Stimulated activated CD4-positive, alpha-beta T cell treated with anti-CD3 and anti-CD28 coated beads, TNF-alpha, amount 100 ng/mL, for 1 hour (primary cell): Measurements from ENCODE around the gene CAMK1.

Experiments
- DNase-seq, 3 donors: peaks; one replicate each; pipeline ENCODE4 v3.0.0-alpha.2; 2020; ENCODE audit warnings: low read depth in 3 of 3, low spot score in 1 of 3

CAMK1 gene

DNA sequence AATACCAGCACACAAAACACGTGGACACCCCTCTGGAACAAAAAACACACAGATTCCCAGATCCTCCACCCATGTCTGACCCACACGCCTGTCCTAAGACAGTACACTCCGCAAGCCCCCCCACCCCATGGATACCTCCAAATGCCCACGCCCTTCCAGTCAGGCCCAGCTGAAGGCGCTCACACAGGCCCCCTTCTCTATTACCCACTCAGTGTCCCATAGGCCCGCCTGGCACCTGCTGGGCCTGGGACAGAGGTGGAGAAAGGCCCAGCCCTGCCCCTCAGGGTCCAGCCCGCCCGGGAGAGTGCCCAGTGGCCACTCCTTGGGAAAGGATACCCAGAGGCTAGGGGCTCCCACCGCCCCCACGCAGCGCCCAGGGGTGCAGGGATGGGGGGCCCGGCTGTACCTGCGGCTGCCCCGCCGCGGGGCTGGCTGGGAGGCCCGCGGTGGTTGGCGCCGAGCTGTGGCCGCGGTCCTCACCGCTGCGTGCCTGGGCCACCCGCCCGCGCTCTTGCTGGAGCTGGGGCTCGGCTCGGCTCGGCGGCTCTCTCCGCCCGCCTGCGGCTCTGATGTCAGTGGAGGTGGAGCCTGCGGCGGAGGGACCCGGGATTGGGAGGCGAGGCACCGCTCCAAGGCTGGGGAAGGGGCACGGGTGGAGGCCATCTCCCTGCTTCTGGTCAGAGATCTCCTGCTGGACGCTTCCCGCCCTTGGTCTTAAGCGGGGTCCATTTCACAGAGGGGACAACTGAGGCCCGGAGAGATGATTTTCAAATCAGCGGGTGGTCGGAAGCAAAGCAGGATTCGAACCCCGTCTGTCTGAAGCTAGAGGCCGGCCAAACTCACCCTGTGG, at the start of gene CAMK1:
CAMK1 (minus strand) TSS at position 522 of the 850 bp plus-strand sequence. CDS start 2,198 bp downstream, outside the sequence.
- peak in 1 of 3 donors; percentile 53 for DNase-seq

DNA sequence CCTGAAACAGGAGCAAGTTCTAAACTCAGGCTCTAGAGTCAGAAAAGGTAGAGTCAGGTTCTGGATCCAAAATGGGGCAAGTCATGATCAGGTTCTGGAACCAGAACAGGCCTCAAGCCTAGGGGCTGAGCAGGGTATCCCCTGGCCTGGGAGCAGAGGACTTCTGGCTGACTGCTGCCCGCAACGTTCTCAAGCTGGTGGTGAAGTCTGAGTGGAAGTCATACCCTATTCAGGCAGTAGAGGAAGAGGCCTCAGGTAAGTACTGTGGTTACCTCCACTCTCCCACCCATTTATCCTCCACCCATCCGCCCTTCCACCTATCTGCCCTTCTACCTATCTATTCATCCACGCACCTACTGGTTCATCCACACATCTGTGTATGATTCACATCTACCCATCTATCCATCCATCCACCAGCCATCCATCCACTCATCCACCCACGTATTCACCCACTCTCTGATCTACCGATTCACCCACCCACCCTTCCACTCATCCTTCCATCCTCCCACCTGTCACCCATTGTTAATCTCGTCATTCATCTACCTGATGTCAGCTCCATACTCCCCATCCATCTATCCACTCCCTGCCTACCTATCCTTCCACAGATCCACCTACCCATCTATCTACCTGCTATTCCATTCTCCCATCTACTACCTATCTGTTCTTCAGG, 49.1 kb upstream of the CAMK1 start:
- DNase-seq: no peak

DNA sequence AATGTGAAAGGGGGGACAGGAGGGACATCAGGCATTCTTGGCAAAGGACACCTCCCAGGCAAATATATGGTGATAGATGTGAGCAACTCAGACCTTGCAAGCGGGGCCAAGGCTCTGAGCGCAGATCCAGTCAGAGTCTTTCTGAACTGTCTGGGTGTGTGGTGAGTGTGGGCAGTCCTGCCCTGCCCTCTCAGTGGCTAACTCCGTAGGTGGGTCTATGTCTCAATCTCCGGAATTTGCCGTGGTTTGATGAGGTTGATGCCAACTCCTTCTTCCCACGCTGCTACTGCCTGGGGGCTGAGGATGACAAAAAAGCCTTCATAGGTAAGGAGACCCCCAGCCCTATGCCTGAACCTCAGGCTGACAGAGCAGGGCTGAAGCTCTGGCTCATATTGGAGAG, 47.7 kb upstream of the CAMK1 start:
- no peak for DNase-seq

DNA sequence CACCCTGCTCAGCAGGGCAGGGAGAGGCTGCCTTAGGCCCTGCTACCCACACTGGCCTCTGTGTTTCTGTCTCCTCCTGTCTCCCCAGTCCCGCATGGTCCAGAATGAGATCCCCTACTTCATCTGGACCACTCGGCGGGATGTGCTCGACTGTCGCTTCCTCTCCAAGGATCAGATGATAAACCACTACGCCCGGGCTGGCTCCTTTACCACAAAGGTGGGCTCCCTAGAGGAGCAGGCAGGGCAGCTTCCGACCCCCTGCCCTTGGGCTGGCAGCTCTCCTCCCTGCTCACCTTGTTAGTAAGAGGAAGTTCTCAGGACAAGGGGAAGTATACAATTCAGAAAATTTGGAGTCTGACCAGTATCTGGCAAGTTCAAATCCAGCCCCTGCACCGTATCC, 46.2 kb upstream of the CAMK1 start:
- no peak for DNase-seq

DNA sequence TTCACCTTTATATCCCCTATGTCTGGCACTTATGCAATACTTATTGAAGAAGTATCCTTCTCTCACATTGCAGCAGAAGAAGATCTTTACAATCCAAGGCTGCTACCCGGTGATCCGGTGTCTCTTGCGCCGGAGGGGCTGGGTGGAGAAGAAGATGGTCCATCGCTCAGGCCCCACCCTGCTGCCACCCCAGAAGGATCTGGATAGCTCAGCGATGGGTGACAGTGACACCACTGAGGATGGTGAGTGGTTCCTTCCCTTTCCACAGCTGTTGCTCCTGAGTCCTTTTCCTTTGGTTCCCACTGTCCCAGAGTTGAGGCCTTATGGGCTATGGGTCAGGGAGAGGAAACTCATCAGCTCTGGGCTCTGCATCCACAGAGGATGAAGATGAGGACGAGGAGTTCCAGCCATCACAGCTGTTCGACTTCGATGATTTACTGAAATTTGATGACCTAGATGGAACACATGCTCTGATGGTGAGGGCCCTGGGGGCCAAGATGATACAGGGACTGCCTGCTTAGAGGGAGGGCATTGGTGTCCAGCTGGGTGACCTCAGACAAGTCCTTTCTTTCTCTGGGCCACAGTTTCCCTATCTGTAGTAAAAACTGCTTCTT, 43.2 kb upstream of the CAMK1 start:
- DNase-seq: no peak

DNA sequence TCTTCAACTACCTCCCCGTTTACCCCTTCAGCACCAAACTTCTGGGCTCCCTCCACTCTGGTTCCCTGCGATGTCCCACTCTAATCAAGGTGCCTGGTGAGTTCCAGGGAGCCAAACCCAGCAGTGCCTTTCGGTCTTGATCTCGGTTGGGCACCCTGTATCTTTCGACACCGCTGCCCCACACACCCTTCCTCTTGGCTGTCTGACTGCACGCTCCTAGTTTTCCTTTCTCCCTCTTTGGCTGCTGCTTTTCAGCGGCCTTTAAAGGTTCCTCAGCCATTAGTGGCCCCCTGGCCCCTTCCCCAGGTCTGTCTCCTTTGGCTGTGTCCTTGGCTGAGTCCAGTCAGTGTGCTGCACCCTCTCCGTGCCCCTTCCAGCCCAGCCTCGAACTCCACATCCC, 41.1 kb upstream of the CAMK1 start:
- no peak for DNase-seq

DNA sequence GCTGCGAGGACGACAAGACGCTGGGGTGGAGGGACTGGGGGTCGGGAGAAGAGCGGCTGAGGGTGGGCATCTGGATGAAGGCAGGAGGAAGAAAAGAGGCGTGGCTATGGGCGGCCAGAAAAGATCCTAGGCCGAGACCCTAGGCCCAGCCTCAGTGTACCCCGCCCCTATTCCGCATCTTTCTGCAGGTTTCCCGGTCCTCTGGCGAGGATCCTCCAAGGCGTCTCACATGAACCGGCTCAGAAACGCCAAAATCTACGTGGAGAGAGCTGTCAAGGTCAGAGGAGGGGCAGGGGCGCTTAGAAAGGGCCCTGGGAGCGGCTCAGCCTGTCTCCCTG, 40.7 kb upstream of the CAMK1 start:
- no peak for DNase-seq

DNA sequence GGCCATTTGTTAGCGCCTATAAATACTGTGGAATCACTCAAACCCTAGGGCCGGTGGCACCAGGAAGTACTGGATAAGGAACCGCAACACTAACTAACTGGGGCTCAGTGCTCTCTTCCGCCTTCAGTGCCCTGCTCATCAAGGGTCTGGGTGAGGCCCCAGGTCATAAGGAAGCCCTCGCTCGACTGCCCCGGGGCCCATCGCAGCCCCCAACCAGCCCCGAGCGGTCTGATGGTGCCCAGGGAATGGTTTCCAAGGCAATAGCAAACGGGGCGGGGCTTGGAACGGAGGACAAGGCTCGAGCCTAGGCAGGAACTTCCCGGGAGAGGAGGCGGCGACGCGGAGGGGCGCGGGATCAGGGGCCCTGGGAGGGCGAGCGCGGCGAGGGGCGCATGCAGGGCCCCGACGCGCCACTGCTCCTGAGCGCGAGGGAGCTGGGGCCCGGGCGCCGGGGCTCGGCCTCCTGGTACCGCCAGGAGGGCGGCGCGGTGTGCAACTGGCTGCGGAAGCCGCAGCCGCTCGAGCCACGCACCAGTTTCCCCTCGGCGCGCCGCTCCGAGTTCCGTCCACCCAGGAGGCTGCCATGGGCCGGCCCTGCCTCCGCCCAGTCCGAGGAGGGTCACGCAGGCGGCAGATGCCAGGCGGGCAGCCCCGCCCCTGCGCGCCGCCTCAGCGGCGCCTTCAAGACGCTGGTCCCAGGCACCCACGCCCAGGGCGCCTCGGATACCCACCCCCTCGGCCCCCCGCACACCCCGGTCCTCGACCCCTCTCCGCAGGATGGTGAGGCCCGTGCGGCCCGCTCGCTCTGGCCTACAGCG, 40.1 kb upstream of the CAMK1 start, which contains the start of gene TTLL3:
TTLL3 (plus strand) TSS at position 648 of the 818 bp plus-strand sequence. CDS start 400 bp downstream, outside the sequence.
- peak in 2 of 3 donors; percentile 11 to 27 for DNase-seq

DNA sequence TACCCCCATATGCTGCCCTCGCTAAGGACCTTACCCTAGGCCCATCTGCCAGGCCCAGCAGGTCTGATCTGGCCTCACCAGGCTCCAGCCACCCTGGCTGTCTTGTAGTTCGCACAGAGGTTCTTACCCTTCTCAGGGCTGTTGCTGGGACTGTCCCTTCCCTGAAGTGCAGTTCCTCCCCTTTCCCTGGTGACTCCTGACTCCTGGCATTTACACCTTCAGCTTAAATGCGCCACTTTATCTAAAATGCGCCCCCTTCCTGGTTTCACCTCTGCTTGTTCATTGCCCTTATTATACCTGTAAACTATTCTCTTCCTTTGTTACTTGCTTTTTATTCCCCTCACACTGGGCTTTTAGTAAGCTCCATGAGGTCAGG, 39.5 kb upstream of the CAMK1 start:
- DNase-seq: no peak

DNA sequence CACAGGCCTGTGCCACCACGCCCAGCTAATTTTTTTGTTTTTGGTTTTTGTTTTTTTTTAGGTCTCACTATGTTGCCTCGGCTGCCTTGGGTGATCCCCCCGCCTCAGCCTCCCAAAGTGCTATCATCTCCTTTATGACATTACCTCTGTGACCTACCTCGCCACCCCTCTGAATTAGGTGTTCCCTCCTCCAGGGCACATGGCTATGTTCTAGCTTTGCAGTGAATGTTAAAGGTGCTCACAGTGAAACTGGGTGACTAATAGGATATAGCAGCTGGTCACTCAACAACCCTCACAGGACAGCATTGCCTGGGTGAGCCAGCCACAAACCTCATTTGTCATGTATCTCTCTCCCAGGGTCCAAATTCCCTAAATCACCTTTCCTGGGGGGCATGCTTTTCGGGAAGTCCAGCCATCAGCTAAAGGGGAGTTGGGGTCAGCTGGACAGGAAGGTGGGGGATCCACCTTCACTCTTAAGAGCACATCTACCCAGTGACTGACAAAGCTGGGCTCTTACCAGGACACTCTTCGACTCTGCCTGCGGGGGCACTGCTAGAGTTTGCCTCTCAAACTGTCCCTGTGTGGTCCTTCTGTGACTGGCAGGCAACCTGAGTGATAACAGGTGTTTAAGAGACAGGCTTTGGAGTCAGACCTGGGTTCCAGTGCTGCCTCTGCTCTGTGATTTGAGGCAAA, 38.7 kb upstream of the CAMK1 start:
- peak in 2 of 3 donors; percentile 20 to 27 for DNase-seq

DNA sequence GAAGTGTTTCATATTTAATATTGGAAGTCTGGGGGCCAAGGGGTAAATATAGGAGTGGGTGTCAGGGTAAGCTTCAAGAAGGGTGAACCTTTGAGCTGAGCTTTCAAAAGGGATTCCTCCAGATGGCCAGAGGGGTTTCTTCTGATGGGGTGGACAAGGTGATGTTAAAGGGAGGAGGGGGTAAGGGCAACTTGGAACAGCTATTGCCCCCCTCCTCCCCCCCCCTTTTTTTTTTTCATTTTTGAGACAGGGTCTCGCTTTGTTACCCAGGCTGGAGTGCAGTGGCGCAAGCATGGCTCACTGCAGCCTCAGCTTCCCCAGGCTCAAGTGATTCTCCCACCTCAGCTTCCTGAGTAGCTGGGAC, 38.2 kb upstream of the CAMK1 start:
- DNase-seq: no peak

DNA sequence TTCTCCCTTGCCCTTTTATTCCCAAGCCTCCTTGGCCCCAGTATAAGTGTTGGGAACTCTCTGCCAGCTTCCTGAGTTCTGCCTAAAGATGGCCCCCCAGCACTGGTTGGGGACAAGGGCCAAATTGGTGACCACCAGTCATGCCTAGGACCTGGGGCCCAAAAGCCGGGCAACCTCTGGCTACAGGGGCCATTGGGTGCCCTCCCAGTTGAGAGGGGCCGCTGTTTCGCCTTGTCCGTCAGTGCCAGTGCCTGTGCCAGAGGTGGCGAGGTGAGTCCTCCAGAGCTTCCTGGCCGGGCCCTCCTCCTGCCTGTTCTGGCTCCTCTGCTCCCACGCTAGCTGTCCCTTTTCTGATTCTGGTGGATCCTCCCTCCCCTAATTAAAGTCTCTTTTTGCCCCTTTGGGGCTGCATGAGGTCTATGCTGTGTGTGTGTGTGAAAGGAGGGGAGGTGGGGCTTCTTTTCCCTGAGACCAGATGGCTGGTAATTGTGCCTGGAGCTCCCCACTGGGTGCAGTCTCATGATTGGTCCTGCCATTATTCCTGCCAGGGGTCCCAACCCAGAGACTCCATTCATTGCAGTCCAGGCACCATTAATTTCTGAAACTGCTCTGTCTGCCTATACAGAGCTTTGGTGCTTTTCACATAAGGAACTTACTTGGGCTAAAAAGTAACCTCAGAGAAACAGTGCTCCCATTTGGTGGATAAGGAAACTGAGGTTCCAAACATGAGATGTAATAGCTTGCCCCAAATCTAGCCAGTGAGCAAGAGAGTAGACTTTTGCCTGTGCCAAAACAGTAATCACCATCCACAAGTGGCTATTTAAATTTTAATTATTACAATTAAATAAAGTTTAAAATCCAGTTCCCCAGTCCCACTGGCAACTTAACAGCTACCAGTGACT, 37.2 kb upstream of the CAMK1 start:
- DNase-seq: no peak

DNA sequence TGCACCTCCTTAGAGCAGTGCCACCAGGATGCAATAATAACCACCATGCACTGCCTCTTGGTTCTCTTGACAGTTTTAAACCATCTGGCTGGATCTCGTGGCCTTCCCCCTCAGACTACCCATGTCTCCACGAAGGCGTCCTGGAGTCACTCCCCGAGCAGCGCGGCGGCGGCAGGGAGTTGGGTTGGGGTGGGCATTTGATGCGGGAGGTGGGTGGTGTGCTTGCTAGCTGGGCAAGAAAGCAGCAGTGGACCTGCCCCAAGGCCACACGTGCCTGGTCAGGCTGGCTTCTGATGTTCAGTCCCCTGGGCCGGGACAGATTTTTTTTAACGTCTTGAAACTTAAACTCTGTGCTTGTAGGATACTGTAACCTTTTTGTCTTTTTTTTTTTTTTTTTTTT, 36.4 kb upstream of the CAMK1 start:
- DNase-seq: no peak

DNA sequence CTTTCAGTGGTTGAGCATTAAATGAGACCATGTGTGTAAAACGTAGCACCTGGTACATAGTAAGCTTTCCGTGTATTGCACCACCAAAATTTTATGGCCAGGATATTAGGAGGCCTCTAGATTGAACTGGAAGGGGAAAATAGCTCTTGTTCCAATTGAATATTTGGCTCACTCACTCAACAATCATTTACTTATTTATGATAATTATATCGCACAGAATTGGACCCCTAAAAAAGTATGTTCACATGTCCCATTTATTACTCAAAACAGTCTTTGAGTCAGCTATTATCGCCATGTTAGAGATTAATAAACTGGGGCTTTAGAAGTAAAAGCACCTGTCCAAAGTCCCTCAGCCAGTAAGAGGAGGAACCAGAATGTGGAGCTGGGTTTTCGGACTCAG, 35.2 kb upstream of the CAMK1 start:
- no peak for DNase-seq

DNA sequence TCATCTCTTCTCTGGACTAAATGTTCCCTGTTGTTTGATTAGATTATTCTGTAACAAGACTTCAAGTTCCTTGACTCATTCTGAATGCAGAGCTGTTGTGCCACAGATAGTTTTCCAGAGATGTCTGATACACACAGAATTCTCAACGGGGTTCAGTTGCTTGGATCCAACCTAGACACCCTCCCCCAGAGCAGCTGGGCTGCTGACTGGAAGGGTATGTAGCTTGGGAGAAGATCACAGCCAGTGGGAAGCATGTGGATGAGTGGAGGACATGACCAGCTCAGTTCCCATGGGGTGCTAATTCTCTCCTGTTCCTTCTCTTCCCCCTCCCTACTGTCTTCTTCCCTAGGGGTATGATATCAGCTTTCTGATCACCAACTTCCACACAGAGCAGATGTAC, 33.7 kb upstream of the CAMK1 start:
- no peak for DNase-seq

DNA sequence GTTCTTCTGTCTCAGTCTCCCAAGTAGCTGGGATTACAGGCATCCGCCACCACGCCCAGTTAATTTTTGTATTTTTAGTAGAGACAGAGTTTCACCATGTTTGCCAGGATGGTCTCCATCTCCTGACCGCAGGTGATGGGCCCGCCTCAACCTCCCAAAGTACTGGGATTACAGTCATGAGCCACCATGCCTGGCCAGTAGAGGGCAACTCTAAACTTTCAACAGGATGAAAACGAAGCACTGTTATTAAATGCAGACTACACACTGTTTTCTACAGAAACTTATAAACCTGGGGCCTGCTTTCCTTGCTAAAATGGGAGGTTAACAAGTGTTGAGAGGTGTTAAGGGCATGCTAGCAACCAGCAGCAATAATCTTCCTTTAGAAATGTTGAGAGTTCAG, 30.8 kb upstream of the CAMK1 start:
- DNase-seq: no peak

DNA sequence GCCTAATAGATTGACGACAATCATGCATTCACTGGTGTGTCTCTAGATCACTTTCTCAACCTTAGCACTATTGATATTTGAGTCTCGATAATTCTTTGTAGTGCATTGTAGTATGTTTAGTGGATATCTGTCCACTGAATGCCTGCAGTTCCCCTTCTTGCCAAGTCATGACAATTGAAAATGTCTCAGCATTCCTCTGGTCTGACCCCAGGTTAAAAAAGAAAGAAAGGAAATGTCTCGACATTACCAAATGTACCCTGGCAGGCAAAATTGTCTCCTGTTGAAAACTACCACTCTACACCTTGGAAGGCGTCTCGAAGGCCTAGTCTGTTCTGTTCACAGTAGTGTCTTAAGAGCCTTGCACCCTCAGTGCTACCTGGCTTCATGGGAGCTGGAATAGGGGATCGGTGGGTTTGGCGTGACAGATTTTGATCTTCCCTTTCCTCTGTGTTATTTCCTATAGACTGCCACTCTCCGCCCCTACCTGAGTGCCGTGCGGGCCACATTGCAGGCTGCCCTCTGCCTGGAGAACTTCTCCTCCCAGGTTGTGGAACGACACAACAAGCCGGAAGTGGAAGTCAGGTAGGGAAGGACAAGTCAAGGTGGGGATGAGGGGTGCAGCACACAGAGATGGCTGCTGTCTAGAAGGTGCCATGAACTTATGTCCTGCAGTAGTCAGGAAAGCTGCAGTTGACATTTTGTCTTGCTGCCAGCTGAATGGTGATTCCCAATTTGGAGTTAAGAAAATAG, 27.6 kb upstream of the CAMK1 start:
- DNase-seq: no peak

DNA sequence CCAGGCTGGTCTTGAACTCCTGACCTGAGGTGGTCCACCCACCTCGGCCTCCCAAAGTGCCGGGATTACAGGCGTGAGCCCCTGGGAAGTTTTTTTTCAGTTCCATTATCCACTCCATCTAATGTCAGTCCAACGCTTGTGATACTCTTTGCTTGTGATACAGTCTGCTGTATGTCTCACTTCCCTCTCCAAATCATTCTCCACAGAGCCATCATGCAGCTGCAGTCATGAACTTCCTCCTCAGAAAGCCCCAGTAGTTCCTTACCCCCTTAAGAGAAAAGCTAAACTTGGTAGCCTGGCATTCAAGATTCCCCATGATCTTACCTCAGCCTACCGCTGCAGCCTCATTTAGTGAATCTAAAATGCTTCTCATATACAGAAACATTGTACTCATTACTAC, 25.5 kb upstream of the CAMK1 start:
- DNase-seq: no peak

DNA sequence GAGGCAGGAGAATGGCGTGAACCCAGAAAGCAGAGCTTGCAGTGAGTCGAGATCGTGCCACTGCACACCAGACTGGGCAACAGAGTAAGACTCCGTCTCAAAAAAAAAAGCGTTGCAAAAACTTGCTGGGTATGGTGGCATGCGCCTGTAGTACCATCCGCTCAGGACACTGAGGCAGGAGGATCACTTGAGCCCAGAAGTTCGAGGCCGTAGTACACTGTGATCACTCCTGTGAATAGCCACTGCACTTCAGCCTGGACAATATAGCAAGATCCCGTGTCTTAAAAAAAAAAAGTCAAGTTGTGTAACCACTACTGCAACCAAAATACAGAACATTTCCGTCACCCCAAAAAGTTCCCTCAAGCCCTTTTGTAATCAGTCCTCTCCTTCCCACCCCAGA, 24.7 kb upstream of the CAMK1 start:
- DNase-seq: no peak
